HEK293 (cell line): ENCODE results near the gene DST.

ENCODE experiments used
- GFI1B ChIP-seq: fragments of 450-650 bp; formaldehyde crosslinking; IDR thresholded peaks from 2 replicates; pipeline ENCODE4 v1.5.1; 2016; ENCODE audit warnings: missing biosample characterization, missing genetic modification characterization
- GLIS2 ChIP-seq: fragments of 450-650 bp; formaldehyde crosslinking; IDR thresholded peaks from 2 replicates; pipeline ENCODE4 v1.5.1; 2016; ENCODE audit warnings: missing biosample characterization, missing genetic modification characterization
- INSM2 ChIP-seq: fragments of 450-650 bp; formaldehyde crosslinking; IDR thresholded peaks from 2 replicates; pipeline ENCODE4 v1.5.1; 2016; ENCODE audit warnings: missing biosample characterization, missing genetic modification characterization
- KLF10 ChIP-seq: fragments of 450-650 bp; IDR thresholded peaks from 2 replicates; pipeline ENCODE4 v1.5.1; 2018; ENCODE audit warnings: missing biosample characterization, mild to moderate bottlenecking, missing genetic modification characterization
- KLF16 ChIP-seq: fragments of 450-650 bp; formaldehyde crosslinking; IDR thresholded peaks from 2 replicates; pipeline ENCODE4 v1.5.1; 2017; ENCODE audit warnings: missing biosample characterization, missing genetic modification characterization
- KLF7 ChIP-seq: fragments of 450-650 bp; formaldehyde crosslinking; IDR thresholded peaks from 2 replicates; pipeline ENCODE4 v1.5.1; 2016; ENCODE audit warnings: missing biosample characterization, missing genetic modification characterization, borderline replicate concordance
- PRDM10 ChIP-seq: fragments of 450-650 bp; formaldehyde crosslinking; IDR thresholded peaks from 2 replicates; pipeline ENCODE4 v1.5.1; 2016; ENCODE audit warnings: missing biosample characterization, missing genetic modification characterization
- RBAK ChIP-seq: fragments of 450-650 bp; formaldehyde crosslinking; IDR thresholded peaks from 2 replicates; pipeline ENCODE4 v1.5.1; 2016; ENCODE audit warnings: missing biosample characterization, missing genetic modification characterization
- TRIM28 ChIP-seq: IDR thresholded peaks from 2 replicates; pipeline ENCODE4 v1.6.1; 2011; ENCODE audit warnings: low read length, control low read depth, borderline replicate concordance
- ZBTB17 ChIP-seq: fragments of 450-650 bp; formaldehyde crosslinking; IDR thresholded peaks from 2 replicates; pipeline ENCODE4 v1.5.1; 2016; ENCODE audit warnings: missing biosample characterization, missing genetic modification characterization
- ZFP3 ChIP-seq: fragments of 450-650 bp; formaldehyde crosslinking; IDR thresholded peaks from 2 replicates; pipeline ENCODE4 v1.5.1; 2016; ENCODE audit warnings: low read depth, missing biosample characterization, missing genetic modification characterization
- ZNF10 ChIP-seq: fragments of 450-650 bp; formaldehyde crosslinking; IDR thresholded peaks from 2 replicates; pipeline ENCODE4 v1.5.1; 2017; ENCODE audit warnings: missing biosample characterization, missing genetic modification characterization
- ZNF211 ChIP-seq: fragments of 450-650 bp; formaldehyde crosslinking; IDR thresholded peaks from 2 replicates; pipeline ENCODE4 v1.5.1; 2016; ENCODE audit warnings: low read depth, missing biosample characterization, missing genetic modification characterization
- ZNF391 ChIP-seq: fragments of 450-650 bp; formaldehyde crosslinking; IDR thresholded peaks from 2 replicates; pipeline ENCODE4 v1.5.1; 2016; ENCODE audit warnings: low read depth, missing biosample characterization, missing genetic modification characterization, borderline replicate concordance
- ZNF48 ChIP-seq: fragments of 450-650 bp; formaldehyde crosslinking; IDR thresholded peaks from 2 replicates; pipeline ENCODE4 v1.5.1; 2016; ENCODE audit warnings: missing biosample characterization, missing genetic modification characterization
- ZNF488 ChIP-seq: fragments of 450-650 bp; formaldehyde crosslinking; IDR thresholded peaks from 2 replicates; pipeline ENCODE4 v1.5.1; 2016; ENCODE audit warnings: missing biosample characterization, missing genetic modification characterization
- ZNF558 ChIP-seq: fragments of 450-650 bp; formaldehyde crosslinking; IDR thresholded peaks from 2 replicates; pipeline ENCODE4 v1.5.1; 2016; ENCODE audit warnings: missing biosample characterization, missing genetic modification characterization
- ZNF561 ChIP-seq: fragments of 450-650 bp; IDR thresholded peaks from 2 replicates; pipeline ENCODE4 v1.5.1; 2018; ENCODE audit warnings: missing biosample characterization, missing genetic modification characterization, borderline replicate concordance
- ZNF600 ChIP-seq: fragments of 450-650 bp; formaldehyde crosslinking; IDR thresholded peaks from 2 replicates; pipeline ENCODE4 v1.5.1; 2016; ENCODE audit warnings: missing biosample characterization, missing genetic modification characterization
- ZNF677 ChIP-seq: fragments of 450-650 bp; IDR thresholded peaks from 2 replicates; pipeline ENCODE4 v1.5.0; 2018; ENCODE audit warnings: missing biosample characterization, mild to moderate bottlenecking, missing genetic modification characterization, moderate library complexity
- ZNF830 ChIP-seq: fragments of 450-650 bp; IDR thresholded peaks from 2 replicates; pipeline ENCODE4 v1.5.0; 2018; ENCODE audit warnings: missing biosample characterization, missing genetic modification characterization, low read depth, mild to moderate bottlenecking, moderate library complexity
- ZSCAN5A ChIP-seq: fragments of 450-650 bp; formaldehyde crosslinking; IDR thresholded peaks from 2 replicates; pipeline ENCODE4 v1.5.1; 2016; ENCODE audit warnings: missing biosample characterization, missing genetic modification characterization
- TF ChIP-seq, protein P1 (sequence below): sonication (generic); formaldehyde crosslinking; IDR thresholded peaks from 2 replicates; pipeline ENCODE4 v1.8.1; 2022; ENCODE audit warnings: mild to moderate bottlenecking, moderate library complexity, missing genetic modification reagents
- TF ChIP-seq, protein P2 (sequence below): IDR thresholded peaks from 2 replicates; pipeline ENCODE4 v1.6.1; 2011; ENCODE audit warnings: mild to moderate bottlenecking, low read depth, low read length, borderline replicate concordance
- TF ChIP-seq, protein P3 (sequence below): fragments of 450-650 bp; formaldehyde crosslinking; IDR thresholded peaks from 2 replicates; pipeline ENCODE4 v1.5.1; 2016; ENCODE audit warnings: missing biosample characterization, missing genetic modification characterization
- TF ChIP-seq, protein P4 (sequence below): fragments of 450-650 bp; formaldehyde crosslinking; IDR thresholded peaks from 2 replicates; pipeline ENCODE4 v1.5.1; 2017; ENCODE audit warnings: missing biosample characterization, missing genetic modification characterization

Gene DST

GRCh38 chr6:56529594-56530191, 113.0 kb downstream of the DST start (continued):
- TF ChIP-seq, protein P1, sequence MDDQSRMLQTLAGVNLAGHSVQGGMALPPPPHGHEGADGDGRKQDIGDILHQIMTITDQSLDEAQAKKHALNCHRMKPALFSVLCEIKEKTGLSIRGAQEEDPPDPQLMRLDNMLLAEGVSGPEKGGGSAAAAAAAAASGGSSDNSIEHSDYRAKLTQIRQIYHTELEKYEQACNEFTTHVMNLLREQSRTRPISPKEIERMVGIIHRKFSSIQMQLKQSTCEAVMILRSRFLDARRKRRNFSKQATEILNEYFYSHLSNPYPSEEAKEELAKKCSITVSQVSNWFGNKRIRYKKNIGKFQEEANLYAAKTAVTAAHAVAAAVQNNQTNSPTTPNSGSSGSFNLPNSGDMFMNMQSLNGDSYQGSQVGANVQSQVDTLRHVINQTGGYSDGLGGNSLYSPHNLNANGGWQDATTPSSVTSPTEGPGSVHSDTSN (CRISPR knock-in tag), result no peak
- TF ChIP-seq ZNF600 (tag by site-specific recombination) (peak; percentile 88), ZNF830 (no peak), ZNF10 (tag by site-specific recombination) (peak; percentile 58), ZNF391 (tag by site-specific recombination) (peak; percentile 96), ZBTB17 (tag by site-specific recombination) (peak; percentile 97), GFI1B (peak; percentile 80; the same call in 1 of the 2 replicates), ZNF677 (tag by site-specific recombination) (no peak), ZNF558 (tag by site-specific recombination) (peak; percentile 54; the same call in 1 of the 2 replicates), KLF7 (tag by site-specific recombination) (peak; percentile 64; the same call in 1 of the 2 replicates), TRIM28 (no peak), ZNF211 (tag by site-specific recombination) (no peak), KLF10 (peak; percentile 93), ZNF561 (peak; percentile 82; the same call in 1 of the 2 replicates), ZNF488 (peak; percentile 92), RBAK (tag by site-specific recombination) (no peak), ZFP3 (tag by site-specific recombination) (peak; percentile 20; the same call in 1 of the 2 replicates), INSM2 (tag by site-specific recombination) (peak; percentile 94), PRDM10 (tag by site-specific recombination) (peak; percentile 63), ZNF48 (tag by site-specific recombination) (no peak), KLF16 (tag by site-specific recombination) (peak; percentile 71), ZSCAN5A (peak; percentile 45; the same call in 1 of the 2 replicates), GLIS2 (no peak)
- TF ChIP-seq, protein P2, sequence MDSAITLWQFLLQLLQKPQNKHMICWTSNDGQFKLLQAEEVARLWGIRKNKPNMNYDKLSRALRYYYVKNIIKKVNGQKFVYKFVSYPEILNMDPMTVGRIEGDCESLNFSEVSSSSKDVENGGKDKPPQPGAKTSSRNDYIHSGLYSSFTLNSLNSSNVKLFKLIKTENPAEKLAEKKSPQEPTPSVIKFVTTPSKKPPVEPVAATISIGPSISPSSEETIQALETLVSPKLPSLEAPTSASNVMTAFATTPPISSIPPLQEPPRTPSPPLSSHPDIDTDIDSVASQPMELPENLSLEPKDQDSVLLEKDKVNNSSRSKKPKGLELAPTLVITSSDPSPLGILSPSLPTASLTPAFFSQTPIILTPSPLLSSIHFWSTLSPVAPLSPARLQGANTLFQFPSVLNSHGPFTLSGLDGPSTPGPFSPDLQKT, result no peak
- TF ChIP-seq, protein P3, sequence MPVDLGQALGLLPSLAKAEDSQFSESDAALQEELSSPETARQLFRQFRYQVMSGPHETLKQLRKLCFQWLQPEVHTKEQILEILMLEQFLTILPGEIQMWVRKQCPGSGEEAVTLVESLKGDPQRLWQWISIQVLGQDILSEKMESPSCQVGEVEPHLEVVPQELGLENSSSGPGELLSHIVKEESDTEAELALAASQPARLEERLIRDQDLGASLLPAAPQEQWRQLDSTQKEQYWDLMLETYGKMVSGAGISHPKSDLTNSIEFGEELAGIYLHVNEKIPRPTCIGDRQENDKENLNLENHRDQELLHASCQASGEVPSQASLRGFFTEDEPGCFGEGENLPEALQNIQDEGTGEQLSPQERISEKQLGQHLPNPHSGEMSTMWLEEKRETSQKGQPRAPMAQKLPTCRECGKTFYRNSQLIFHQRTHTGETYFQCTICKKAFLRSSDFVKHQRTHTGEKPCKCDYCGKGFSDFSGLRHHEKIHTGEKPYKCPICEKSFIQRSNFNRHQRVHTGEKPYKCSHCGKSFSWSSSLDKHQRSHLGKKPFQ (tag by site-specific recombination), result peak; percentile 74
- TF ChIP-seq, protein P4, sequence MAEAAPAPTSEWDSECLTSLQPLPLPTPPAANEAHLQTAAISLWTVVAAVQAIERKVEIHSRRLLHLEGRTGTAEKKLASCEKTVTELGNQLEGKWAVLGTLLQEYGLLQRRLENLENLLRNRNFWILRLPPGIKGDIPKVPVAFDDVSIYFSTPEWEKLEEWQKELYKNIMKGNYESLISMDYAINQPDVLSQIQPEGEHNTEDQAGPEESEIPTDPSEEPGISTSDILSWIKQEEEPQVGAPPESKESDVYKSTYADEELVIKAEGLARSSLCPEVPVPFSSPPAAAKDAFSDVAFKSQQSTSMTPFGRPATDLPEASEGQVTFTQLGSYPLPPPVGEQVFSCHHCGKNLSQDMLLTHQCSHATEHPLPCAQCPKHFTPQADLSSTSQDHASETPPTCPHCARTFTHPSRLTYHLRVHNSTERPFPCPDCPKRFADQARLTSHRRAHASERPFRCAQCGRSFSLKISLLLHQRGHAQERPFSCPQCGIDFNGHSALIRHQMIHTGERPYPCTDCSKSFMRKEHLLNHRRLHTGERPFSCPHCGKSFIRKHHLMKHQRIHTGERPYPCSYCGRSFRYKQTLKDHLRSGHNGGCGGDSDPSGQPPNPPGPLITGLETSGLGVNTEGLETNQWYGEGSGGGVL (tag by site-specific recombination), result peak; percentile 49
